Measurements from ENCODE around the gene CRYAB. TPM values are rescaled to one million over a fixed set of nuclear protein-coding genes. Genes with fewer than 3 reads are reported as not detected.
"Not testable (repeated sequence)": the region's sequence is repeated elsewhere in the genome, so short reads cannot be mapped to it uniquely, and the experiment has no call there.

The CRYAB gene
- total RNA-seq, 1 donor from 2014 or later = 35.5 TPM

DNA sequence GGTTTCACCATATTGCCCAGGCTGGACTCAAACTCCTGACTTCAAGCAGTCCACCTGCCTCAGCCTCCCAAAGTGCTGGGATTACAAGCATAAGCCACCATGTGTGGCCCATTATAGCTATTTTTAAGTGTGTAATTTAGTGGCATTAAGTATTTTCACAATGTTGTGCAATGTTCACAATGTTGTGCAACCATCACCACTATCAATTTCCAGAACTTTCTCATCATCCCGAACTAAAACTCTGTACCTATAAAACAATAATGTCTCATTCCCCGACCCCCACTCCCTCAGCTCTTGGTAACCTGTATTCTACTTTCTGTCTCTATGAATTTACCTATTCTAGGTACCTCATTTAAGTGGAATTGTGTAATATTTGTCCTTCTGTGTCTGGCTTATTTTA, 24.7 kb downstream of the CRYAB start:
- Mint-ChIP-seq H3K4me3 (ENCODE audit: unreplicated experiment) (no peak overlapping the region), H3K4me1 (ENCODE audit: unreplicated experiment) (no peaks in the 10 kb centered on the region), H3K9me3 (ENCODE audit: unreplicated experiment) (peaks cover 5% of the 10 kb centered on the region), H3K36me3 (ENCODE audit: unreplicated experiment) (peaks cover 2% of the 10 kb centered on the region), H3K27ac (ENCODE audit: unreplicated experiment) (no peak overlapping the region), H3K27me3 (ENCODE audit: unreplicated experiment) (no peaks in the 10 kb centered on the region)
- TF ChIP-seq, protein P1, sequence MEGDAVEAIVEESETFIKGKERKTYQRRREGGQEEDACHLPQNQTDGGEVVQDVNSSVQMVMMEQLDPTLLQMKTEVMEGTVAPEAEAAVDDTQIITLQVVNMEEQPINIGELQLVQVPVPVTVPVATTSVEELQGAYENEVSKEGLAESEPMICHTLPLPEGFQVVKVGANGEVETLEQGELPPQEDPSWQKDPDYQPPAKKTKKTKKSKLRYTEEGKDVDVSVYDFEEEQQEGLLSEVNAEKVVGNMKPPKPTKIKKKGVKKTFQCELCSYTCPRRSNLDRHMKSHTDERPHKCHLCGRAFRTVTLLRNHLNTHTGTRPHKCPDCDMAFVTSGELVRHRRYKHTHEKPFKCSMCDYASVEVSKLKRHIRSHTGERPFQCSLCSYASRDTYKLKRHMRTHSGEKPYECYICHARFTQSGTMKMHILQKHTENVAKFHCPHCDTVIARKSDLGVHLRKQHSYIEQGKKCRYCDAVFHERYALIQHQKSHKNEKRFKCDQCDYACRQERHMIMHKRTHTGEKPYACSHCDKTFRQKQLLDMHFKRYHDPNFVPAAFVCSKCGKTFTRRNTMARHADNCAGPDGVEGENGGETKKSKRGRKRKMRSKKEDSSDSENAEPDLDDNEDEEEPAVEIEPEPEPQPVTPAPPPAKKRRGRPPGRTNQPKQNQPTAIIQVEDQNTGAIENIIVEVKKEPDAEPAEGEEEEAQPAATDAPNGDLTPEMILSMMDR (IDR thresholded peaks at IDR 0.05) = no peak
- DNase-seq (ENCODE audit: extremely low spot score, unreplicated experiment) = no peak

DNA sequence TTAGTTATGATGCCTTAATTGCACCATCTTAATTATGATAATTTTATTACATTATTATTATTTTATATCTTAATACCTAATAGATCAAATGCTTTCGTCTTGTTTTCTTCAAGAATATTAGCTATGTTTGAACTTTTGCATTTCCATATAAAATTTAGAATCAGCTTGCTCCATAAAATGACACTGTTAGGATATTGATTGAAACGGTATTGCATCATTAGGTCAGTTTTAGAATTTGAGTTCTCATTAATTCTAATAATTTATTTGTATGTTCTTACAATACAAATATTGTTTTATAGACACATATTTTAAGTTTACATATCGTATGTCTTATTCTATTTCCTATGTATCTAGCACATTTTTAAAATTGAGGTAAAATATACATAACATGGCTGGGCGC, 25.5 kb downstream of the CRYAB start:
- Mint-ChIP-seq H3K27me3 (ENCODE audit: unreplicated experiment) (no peaks in the 10 kb centered on the region), H3K27ac (ENCODE audit: unreplicated experiment) (no peak overlapping the region), H3K4me1 (ENCODE audit: unreplicated experiment) (no peaks in the 10 kb centered on the region), H3K4me3 (ENCODE audit: unreplicated experiment) (no peak overlapping the region), H3K36me3 (ENCODE audit: unreplicated experiment) (peaks cover 2% of the 10 kb centered on the region), H3K9me3 (ENCODE audit: unreplicated experiment) (peaks cover 5% of the 10 kb centered on the region)
- TF ChIP-seq, protein P1 (IDR thresholded peaks at IDR 0.05) = no peak
- no peak for DNase-seq (ENCODE audit: extremely low spot score, unreplicated experiment)

DNA sequence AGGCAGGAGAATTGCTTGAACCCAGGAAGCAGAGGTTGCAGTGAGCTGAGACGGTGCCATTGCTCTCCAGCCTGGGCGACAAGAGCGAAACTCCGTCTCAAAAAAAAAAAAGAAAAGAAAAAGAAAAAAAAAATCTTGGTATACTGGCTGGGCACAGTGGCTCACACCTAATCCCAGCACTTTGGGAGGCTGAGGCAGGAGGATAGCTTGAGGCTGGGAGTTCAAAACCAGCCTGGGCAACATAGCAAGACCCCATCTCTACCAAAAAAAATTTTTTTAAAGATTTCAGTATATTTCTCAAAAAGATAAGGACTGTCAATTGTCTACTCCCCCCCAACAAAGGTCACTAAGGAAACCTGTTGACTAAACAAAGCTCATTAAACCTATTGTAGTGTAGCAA, 26.5 kb downstream of the CRYAB start:
- H3K36me3 Mint-ChIP-seq (ENCODE audit: unreplicated experiment); H3K4me1 Mint-ChIP-seq (ENCODE audit: unreplicated experiment); H3K27me3 Mint-ChIP-seq (ENCODE audit: unreplicated experiment); H3K9me3 Mint-ChIP-seq (ENCODE audit: unreplicated experiment); H3K4me3 Mint-ChIP-seq (ENCODE audit: unreplicated experiment); DNase-seq (ENCODE audit: extremely low spot score, unreplicated experiment); H3K27ac Mint-ChIP-seq (ENCODE audit: unreplicated experiment): not testable (repeated sequence)

DNA sequence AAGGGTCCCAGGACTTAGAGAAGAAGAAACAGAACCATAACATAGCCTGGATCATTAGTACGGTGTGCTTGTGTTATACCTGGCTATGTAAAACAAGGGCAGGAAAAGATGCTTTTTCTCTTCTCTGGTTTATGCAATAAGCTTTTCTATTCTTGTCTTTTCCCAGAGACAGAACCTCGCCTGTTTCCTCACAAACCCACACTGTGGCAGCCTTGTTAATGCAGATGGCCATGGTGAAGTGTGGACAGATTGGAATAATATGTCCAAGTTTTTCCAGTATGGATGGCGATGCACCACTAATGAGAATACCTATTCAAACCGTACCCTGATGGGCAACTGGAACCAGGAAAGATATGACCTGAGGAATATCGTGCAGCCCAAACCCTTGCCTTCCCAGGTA, 29.4 kb downstream of the CRYAB start:
- peaks cover 16% of the 10 kb centered on the region for H3K4me1 Mint-ChIP-seq (ENCODE audit: unreplicated experiment)
- H3K9me3 Mint-ChIP-seq (ENCODE audit: unreplicated experiment) = no peaks in the 10 kb centered on the region
- no peak for DNase-seq (ENCODE audit: extremely low spot score, unreplicated experiment)
- TF ChIP-seq, protein P1 (IDR thresholded peaks at IDR 0.05) = no peak
- no peak overlapping the region for H3K4me3 Mint-ChIP-seq (ENCODE audit: unreplicated experiment)
- H3K36me3 Mint-ChIP-seq (ENCODE audit: unreplicated experiment) = no peaks in the 10 kb centered on the region
- H3K27me3 Mint-ChIP-seq (ENCODE audit: unreplicated experiment) = no peaks in the 10 kb centered on the region
- H3K27ac Mint-ChIP-seq (ENCODE audit: unreplicated experiment) = no peak overlapping the region

DNA sequence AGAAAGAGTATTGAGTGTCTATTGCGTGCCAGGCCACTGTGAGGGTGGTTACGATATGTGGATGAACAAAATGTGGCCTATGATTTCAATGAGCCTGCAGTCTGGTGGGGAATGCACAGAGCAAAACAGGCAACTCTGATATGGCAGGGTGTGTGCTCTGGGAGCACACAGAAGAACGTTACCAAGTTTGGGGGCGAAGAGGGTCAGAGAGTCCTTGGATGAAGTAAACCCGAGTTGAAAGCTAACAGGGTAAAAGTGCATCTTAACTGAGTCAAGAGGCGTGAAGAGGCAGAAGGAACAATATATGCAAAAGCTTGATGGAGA, 32.0 kb downstream of the CRYAB start:
- peak overlapping the region; percentile 100 for H3K27ac Mint-ChIP-seq (ENCODE audit: unreplicated experiment)
- TF ChIP-seq, protein P1 (IDR thresholded peaks at IDR 0.05) = no peak
- DNase-seq (ENCODE audit: extremely low spot score, unreplicated experiment) = no peak
- H3K4me3 Mint-ChIP-seq (ENCODE audit: unreplicated experiment) = peak overlapping the region; percentile 95
- peaks cover 2% of the 10 kb centered on the region for H3K36me3 Mint-ChIP-seq (ENCODE audit: unreplicated experiment)
- H3K9me3 Mint-ChIP-seq (ENCODE audit: unreplicated experiment) = no peaks in the 10 kb centered on the region
- H3K4me1 Mint-ChIP-seq (ENCODE audit: unreplicated experiment) = peaks cover 16% of the 10 kb centered on the region
- H3K27me3 Mint-ChIP-seq (ENCODE audit: unreplicated experiment) = no peaks in the 10 kb centered on the region
